Activated T-helper 17 cell treated with anti-CD3 and anti-CD28 coated beads, Interleukin-2, amount 50 U/mL, for 72 hours (primary cell): ENCODE results near the gene MAP3K7CL. TPM values are rescaled to one million over a fixed set of nuclear protein-coding genes. Genes with fewer than 3 reads are reported as not detected.

Experiments used
- ATAC-seq: fragments of 150-1000 bp; cut with Tn5 transposase; replicated peaks from 2 replicates; pipeline ENCODE4 v1.10.0; 2021; ENCODE audit warnings: mild to moderate bottlenecking, moderate library complexity
- H3K27ac Mint-ChIP-seq: one replicate; pipeline ENCODE4 v1.8.0; 2022; ENCODE audit warnings: mixed read lengths
- H3K27me3 Mint-ChIP-seq: one replicate; pipeline ENCODE4 v1.8.0; 2022; ENCODE audit warnings: mixed read lengths
- H3K36me3 Mint-ChIP-seq: one replicate; pipeline ENCODE4 v1.8.0; 2022; ENCODE audit warnings: low read depth, mild to moderate bottlenecking, mixed read lengths
- H3K4me1 Mint-ChIP-seq: one replicate; pipeline ENCODE4 v1.8.0; 2022; ENCODE audit warnings: mixed read lengths
- H3K4me3 Mint-ChIP-seq: one replicate; pipeline ENCODE4 v1.8.0; 2022; ENCODE audit warnings: mild to moderate bottlenecking, mixed read lengths
- H3K9me3 Mint-ChIP-seq: one replicate; pipeline ENCODE4 v1.8.0; 2022; ENCODE audit warnings: mixed read lengths
- total RNA-seq, 2 donors: library from RNA; stranded (reverse); gene quantifications; one replicate each; pipeline ENCODE4 v1.2.3, GENCODE V29; 2022

Gene MAP3K7CL
- total RNA-seq, 2 donors from 2014 or later, result 3.2 to 9.5 TPM

DNA sequence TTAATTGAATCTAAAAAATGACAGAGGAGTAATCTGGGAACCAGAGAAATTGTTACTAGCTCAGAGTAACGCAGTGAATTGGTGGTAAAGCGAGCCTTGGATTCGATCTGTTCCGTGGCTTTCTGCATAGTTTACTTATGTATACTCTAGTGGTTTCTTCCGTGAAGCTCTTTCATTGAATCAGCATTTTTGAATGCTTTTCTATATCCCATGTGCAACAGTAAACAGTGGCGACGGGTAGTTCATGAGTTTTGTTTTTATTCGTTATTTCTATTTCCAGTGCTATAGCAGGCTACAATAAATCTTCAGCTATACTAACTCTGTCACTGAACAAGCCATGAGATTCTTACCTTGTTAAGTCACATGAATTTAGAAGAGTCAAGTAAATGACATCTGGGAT, 14.5 kb upstream of the MAP3K7CL start:
- Mint-ChIP-seq H3K36me3 (peaks cover 6% of the 10 kb centered on the region), H3K27ac (no peak overlapping the region), H3K27me3 (no peaks in the 10 kb centered on the region), H3K4me1 (no peaks in the 10 kb centered on the region), H3K4me3 (no peak overlapping the region), H3K9me3 (no peaks in the 10 kb centered on the region)
- ATAC-seq, result no peak

DNA sequence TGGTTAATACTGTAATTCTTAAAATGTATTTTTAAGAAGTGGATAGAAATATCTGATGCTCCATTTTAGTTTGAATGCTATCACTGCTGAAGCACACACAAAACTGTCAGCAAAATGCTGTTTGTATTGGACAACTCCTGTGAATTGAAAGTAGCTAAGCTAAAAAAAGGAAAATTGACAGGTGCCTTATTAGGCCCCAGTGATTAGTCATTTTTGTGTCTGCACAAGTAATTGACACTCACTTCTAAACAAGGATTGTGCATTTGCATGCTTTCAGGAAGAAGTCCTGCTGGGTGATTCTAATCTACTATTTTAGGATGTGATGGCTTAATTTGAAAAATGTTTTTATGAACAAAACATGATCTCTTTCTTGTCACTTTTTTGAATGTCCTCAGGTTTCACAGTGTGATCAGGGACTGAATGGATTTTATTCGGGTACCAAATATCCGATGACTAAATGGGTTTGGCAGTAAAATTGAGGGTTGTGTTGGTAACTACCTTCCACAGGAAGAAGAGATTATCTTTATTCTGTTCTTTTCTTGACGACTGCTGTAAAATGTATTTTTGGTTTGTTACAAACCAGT, 13.0 kb upstream of the MAP3K7CL start:
- Mint-ChIP-seq H3K27me3 (no peaks in the 10 kb centered on the region), H3K4me1 (no peaks in the 10 kb centered on the region), H3K27ac (no peak overlapping the region), H3K9me3 (no peaks in the 10 kb centered on the region), H3K4me3 (no peak overlapping the region), H3K36me3 (peaks cover 6% of the 10 kb centered on the region)
- no peak for ATAC-seq

DNA sequence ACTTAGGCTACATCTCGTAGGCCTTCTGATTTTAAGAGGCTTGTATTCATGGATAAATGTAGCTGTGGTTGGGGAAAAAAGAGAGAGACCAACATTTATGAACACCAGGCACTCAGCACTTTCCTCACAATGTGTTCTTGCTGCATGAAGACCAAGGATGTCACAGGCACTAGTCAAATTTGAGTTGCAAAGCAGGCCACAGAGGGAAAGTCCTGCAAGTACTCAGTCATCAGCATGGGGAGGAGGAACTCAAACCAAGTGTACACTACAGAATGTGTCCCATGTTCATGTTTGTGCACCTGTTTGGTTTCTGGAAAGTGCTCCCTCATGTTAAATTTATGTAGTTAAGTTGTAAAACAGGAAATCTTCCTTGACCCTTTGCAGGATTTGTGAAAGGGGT, 8.7 kb upstream of the MAP3K7CL start:
- no peaks in the 10 kb centered on the region for H3K9me3 Mint-ChIP-seq
- no peak for ATAC-seq
- H3K27me3 Mint-ChIP-seq, result no peaks in the 10 kb centered on the region
- H3K27ac Mint-ChIP-seq, result no peak overlapping the region
- no peaks in the 10 kb centered on the region for H3K4me1 Mint-ChIP-seq
- H3K36me3 Mint-ChIP-seq, result peaks cover 6% of the 10 kb centered on the region
- no peak overlapping the region for H3K4me3 Mint-ChIP-seq

DNA sequence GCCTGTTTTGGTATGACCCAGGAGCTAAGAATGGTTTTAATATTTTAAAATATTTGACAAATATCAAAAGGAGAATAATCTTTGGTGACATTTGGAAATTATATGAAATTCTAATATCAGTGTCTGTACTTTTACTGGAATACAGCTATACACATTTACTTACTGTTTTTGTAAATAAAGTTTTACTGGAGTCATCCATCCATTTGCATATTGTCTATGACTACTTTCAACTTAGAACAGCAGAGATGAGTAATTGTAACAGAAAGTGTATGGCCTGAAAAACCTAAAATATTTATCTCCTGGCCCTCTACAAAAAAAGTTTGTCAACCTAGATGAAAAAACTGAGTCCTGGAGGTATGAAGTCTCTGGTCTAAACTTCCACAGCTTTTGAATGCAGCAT, 5.8 kb upstream of the MAP3K7CL start:
- Mint-ChIP-seq H3K9me3 (no peaks in the 10 kb centered on the region), H3K27ac (no peak overlapping the region), H3K27me3 (no peaks in the 10 kb centered on the region), H3K36me3 (peaks cover 6% of the 10 kb centered on the region), H3K4me1 (no peaks in the 10 kb centered on the region), H3K4me3 (no peak overlapping the region)
- ATAC-seq, result peak; percentile 52

DNA sequence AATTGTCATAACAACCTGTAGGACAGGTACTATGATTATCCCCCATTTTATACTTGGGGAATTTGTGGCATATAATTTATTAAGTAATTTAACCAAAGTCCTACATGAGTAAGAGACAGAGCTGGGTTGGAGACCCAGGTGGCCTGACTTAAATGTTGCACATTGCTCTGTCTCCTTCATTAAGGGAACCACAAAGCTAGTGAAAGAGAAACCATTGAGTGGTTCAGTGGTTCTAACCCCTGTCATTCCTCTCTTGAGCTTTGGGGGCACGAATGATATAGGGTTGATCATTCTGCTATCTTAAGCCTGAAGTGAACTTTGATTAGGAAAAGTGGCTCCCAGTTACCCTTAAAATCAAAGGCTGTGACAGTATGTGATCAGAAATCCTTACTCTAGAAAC, 5.3 kb upstream of the MAP3K7CL start:
- Mint-ChIP-seq H3K9me3 (no peaks in the 10 kb centered on the region), H3K36me3 (peaks cover 6% of the 10 kb centered on the region), H3K27me3 (no peaks in the 10 kb centered on the region), H3K27ac (no peak overlapping the region), H3K4me1 (no peaks in the 10 kb centered on the region), H3K4me3 (no peak overlapping the region)
- peak; percentile 44 for ATAC-seq

DNA sequence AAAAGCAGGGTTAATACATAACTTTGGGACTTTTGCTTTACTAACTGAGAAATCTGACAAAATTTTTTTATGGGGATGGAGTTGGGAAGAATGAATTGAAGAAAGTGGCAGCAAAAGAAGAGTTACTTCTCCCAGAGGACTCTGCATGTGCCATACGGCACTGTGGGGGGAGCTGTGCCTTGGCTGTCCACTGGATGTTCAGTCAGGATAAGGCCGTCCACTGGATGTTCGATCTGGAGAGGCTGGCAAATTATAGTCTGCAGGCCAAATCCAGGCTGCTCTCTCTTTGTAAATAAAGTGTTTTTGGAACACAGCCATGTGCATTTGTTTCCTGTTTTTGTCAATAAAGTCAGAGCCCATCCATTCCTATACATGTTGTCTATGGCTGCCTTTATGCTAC, 4.5 kb upstream of the MAP3K7CL start:
- Mint-ChIP-seq H3K9me3 (no peaks in the 10 kb centered on the region), H3K36me3 (no peaks in the 10 kb centered on the region)

DNA sequence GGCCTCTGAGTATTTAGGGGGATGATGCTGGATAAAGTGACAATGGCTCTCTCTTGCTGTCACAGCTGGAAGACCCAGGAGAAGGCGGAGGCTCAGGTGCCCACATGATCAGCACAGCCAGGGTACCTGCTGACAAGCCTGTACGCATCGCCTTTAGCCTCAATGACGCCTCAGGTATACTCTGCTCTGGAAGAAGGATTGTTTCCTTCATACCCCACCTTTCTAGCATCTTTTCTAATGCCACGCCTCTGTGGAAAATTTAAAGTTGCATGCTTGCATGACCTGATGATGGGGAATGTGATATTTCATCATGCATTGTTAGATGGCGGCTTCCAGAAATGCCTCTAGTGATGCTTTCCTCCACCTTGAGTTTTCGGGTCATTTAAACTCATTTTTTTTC, 2.8 kb downstream of the MAP3K7CL start:
- H3K4me3 Mint-ChIP-seq, result no peak overlapping the region
- H3K27me3 Mint-ChIP-seq, result no peaks in the 10 kb centered on the region
- peaks cover 12% of the 10 kb centered on the region for H3K36me3 Mint-ChIP-seq
- no peak overlapping the region for H3K27ac Mint-ChIP-seq
- ATAC-seq, result no peak
- no peaks in the 10 kb centered on the region for H3K9me3 Mint-ChIP-seq
- no peaks in the 10 kb centered on the region for H3K4me1 Mint-ChIP-seq

More for the DNA sequence above, 4.5 kb upstream of the MAP3K7CL start:
- no peak overlapping the region for H3K27ac Mint-ChIP-seq
- no peak for ATAC-seq
- no peaks in the 10 kb centered on the region for H3K4me1 Mint-ChIP-seq
- no peak overlapping the region for H3K4me3 Mint-ChIP-seq
- no peaks in the 10 kb centered on the region for H3K27me3 Mint-ChIP-seq

DNA sequence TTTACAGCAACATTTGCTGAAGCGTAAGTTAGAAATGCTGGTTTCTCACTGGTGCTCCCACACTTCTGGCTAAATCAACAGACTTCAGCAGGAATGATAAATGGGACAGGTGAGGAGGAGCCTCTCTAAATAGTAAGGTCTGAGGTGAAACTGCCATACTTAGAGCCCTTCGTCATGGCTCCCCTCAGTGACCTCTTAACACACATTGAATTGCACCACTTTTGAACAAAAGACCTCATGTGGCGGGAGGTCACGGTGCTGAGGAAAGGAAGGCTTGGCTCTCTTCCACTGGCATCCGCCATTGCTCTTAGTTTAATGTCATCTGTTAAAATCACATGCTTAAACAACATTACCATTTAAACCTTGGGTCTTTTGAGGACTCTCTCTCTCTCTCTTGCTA, 3.4 kb downstream of the MAP3K7CL start:
- H3K9me3 Mint-ChIP-seq, result no peaks in the 10 kb centered on the region
- H3K36me3 Mint-ChIP-seq, result peaks cover 12% of the 10 kb centered on the region
- H3K27me3 Mint-ChIP-seq, result no peaks in the 10 kb centered on the region
- H3K4me1 Mint-ChIP-seq, result no peaks in the 10 kb centered on the region
- no peak overlapping the region for H3K27ac Mint-ChIP-seq
- no peak for ATAC-seq
- H3K4me3 Mint-ChIP-seq, result no peak overlapping the region

DNA sequence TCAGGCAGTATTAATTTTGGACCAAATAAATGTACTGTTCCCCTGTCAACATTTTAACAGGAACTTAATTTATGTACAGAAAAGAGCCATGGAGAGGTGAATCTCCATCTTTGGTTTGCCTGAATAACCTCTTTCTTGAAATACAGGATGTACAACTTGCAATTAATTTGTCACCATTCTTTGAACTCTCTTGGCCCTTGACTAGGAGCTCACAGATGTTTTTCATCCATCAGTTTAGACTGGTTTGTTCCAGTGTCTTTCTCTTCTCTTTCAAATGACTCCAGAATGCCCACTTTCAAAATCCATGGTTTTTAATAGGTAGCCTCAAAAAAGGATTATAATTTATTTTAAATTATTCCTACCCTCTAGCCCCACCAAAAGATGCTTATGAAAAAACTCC, 5.0 kb downstream of the MAP3K7CL start:
- Mint-ChIP-seq H3K9me3 (no peaks in the 10 kb centered on the region), H3K27ac (peak overlapping the region; percentile 7), H3K27me3 (no peaks in the 10 kb centered on the region), H3K36me3 (peaks cover 12% of the 10 kb centered on the region), H3K4me1 (no peaks in the 10 kb centered on the region), H3K4me3 (no peak overlapping the region)
- ATAC-seq, result no peak

DNA sequence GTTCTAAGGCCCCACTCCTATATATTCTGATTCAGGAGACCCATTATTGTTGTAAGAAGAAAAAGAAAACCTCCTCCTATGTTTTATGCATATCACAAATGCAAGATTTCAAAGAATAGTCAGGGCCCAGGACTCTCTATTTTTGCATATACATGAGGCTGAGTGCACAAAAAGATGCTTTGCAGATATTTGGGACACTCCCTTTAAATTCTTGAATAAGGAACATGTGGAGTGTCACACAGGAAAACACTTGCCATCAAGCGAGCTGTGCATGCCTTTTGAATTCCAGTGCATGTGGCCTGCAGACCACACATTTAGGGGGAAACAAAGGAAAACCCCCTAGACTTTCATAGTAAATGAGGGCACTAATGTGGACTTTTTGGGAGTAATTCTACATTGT, 5.6 kb downstream of the MAP3K7CL start:
- ATAC-seq, result no peak
- H3K4me3 Mint-ChIP-seq, result no peak overlapping the region
- H3K9me3 Mint-ChIP-seq, result no peaks in the 10 kb centered on the region
- no peaks in the 10 kb centered on the region for H3K27me3 Mint-ChIP-seq
- peak overlapping the region; percentile 7 for H3K27ac Mint-ChIP-seq
- H3K4me1 Mint-ChIP-seq, result no peaks in the 10 kb centered on the region
- peaks cover 12% of the 10 kb centered on the region for H3K36me3 Mint-ChIP-seq

DNA sequence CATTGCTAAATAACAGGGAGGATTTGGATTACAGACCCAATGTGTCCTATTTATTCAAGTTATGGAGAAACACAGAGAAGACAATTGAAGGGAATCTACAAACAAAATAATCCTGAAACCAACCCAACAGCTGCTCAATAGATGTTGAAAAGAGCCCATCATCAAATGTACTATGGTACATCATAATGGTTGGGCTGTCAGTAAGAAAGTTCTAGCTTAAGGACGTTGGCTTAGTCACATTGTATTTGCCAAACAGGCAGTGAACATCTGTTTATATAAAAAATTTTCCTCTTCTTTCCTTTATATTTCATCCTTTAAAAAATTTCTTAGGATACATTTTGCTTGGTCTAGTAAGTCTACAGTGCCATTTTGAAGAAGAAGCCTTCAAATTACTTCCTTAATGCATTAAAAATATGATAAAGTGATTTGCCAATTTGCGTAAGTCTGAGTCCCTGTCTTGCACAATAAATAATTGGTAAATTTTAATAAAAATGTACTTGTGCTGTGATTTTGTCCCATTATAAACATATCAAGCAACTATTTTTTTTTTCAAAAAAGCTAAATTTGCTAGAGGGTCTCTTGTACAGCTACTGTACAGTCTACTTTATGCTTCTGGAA, 14.4 kb downstream of the MAP3K7CL start:
- no peaks in the 10 kb centered on the region for H3K36me3 Mint-ChIP-seq
- H3K9me3 Mint-ChIP-seq, result no peaks in the 10 kb centered on the region
- H3K27me3 Mint-ChIP-seq, result no peaks in the 10 kb centered on the region
- no peak for ATAC-seq
- peak overlapping the region; percentile 30 for H3K27ac Mint-ChIP-seq
- no peaks in the 10 kb centered on the region for H3K4me1 Mint-ChIP-seq
- no peak overlapping the region for H3K4me3 Mint-ChIP-seq

DNA sequence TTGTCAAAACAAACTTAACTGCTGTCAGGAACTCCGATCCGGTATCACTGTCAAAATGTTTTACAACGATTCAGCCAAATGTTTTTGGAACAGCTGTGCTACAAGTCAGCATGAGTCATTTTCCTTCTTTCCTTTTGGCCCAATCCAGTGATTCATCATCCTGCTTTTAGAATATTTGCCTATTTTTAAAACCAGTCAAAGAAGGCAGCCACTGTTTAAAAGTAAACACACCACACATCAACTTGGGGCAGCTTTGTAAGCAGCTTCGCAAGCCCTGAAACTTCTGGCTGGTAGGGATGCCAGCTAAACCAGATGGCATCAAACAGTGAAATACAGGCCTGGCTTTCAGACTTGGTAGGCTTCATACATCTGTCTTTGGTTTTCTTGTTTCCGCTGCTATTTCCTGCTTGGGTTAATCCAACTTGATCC, 14.9 kb downstream of the MAP3K7CL start:
- no peaks in the 10 kb centered on the region for H3K36me3 Mint-ChIP-seq
- peak; percentile 78 for ATAC-seq
- H3K27me3 Mint-ChIP-seq, result no peaks in the 10 kb centered on the region
- peak overlapping the region; percentile 30 for H3K27ac Mint-ChIP-seq
- H3K4me3 Mint-ChIP-seq, result no peak overlapping the region
- H3K9me3 Mint-ChIP-seq, result no peaks in the 10 kb centered on the region
- H3K4me1 Mint-ChIP-seq, result no peaks in the 10 kb centered on the region

DNA sequence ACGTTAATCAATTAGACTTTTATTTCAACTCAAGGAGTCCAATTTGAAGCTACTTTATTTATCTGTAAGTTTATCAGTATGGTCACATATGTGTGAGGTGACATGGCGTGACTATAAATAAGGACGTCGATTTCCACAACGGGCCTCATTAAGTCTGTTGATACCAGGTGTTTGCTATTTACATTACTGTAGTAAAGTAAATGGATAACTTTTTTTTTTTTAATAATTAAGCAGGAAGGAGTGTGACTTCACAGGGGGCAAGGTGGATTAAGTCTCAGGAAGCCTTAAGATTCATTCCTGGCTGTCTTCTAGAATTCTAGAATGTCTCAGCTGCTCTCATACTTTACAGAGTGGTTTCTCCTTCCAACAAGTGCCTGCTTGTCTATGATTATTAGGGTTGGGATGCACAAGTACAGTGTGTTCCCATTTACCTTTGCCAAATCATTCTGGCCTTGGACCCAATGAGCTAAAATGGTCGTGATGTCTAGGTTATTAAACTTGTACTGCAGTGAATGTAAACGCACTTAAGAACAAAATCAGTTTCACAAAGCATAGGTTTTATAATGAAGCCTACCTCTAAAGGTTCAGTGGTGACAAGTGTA, 15.5 kb downstream of the MAP3K7CL start:
- no peaks in the 10 kb centered on the region for H3K9me3 Mint-ChIP-seq
- H3K27me3 Mint-ChIP-seq, result no peaks in the 10 kb centered on the region
- peak overlapping the region; percentile 30 for H3K27ac Mint-ChIP-seq
- no peak overlapping the region for H3K4me3 Mint-ChIP-seq
- H3K36me3 Mint-ChIP-seq, result no peaks in the 10 kb centered on the region
- ATAC-seq, result no peak
- no peaks in the 10 kb centered on the region for H3K4me1 Mint-ChIP-seq

DNA sequence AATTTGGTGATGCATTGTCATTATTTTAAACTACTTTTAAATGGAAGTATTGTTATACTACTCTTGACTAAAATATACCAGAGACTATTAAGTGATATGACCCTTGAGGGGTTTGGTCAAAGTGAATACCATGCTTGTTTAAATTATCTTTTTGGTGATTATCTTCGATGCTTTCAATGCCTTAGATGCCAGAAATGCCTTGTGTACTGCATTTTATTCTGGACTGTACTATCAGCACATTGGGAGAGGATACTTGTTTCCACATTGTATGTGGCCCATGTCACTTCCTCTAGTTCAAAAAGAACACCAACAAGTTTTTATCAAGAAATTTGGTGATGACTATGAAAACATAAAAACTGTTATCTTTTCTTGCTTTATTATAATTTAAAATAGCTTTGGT, 16.3 kb downstream of the MAP3K7CL start:
- Mint-ChIP-seq H3K9me3 (no peaks in the 10 kb centered on the region), H3K4me1 (no peaks in the 10 kb centered on the region), H3K27ac (no peak overlapping the region), H3K36me3 (no peaks in the 10 kb centered on the region), H3K27me3 (no peaks in the 10 kb centered on the region), H3K4me3 (no peak overlapping the region)
- ATAC-seq, result no peak

DNA sequence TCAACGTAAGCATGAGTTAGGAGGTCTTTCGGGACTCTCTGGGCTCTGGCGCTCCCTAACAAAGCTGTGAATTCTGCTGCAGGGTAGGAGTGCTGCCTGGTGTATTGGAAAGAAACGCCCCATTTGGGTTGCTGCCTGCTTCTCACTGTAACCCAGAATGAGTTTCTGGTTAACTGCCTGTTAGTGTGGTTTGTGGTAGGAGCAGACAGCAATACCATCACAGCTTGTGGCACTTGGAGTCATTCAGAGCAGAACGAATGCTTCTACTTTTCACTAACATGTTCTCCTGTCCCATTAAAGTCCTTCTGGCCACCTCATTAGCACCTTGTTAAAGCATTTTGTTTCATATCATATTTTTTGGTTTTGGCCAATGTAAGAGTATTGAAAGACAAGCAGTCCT, 18.1 kb downstream of the MAP3K7CL start:
- Mint-ChIP-seq H3K27ac (no peak overlapping the region), H3K4me1 (no peaks in the 10 kb centered on the region)
- peak; percentile 67 for ATAC-seq

More for the DNA sequence above, 18.1 kb downstream of the MAP3K7CL start:
- Mint-ChIP-seq H3K9me3 (no peaks in the 10 kb centered on the region), H3K27me3 (no peaks in the 10 kb centered on the region), H3K4me3 (no peak overlapping the region), H3K36me3 (no peaks in the 10 kb centered on the region)
